Activated naive CD8-positive, alpha-beta T cell treated with anti-CD3 and anti-CD28 coated beads, Interleukin-2, amount 10 ng/mL, durations not matched to agents 7 days and 5 days (primary cell): ENCODE data around the gene PIR. TPM values are rescaled to one million over a fixed set of nuclear protein-coding genes. Genes with fewer than 3 reads are reported as not detected.

Source experiments
- ATAC-seq: fragments of 150-1000 bp; cut with Tn5 transposase; one replicate; pipeline ENCODE4 v1.10.0; 2021; ENCODE audit warnings: low read depth, moderate library complexity
- POLR2A ChIA-PET: fragments of 350-600 bp; sonication (Branson Sonifier 250); formaldehyde crosslinking; loops from one replicate; lab custom pipeline; 2021; ENCODE audit warnings: antibody characterized with exemption; lab: Charles Lee
- DNase-seq: peaks from one replicate; pipeline ENCODE4 v3.0.0; 2021
- H3K27ac Mint-ChIP-seq: one replicate; pipeline ENCODE4 v1.8.0; 2022; ENCODE audit warnings: mild to moderate bottlenecking, mixed read lengths
- H3K27me3 Mint-ChIP-seq: one replicate; pipeline ENCODE4 v1.8.0; 2022; ENCODE audit warnings: mild to moderate bottlenecking, moderate library complexity, mixed read lengths
- H3K36me3 Mint-ChIP-seq: one replicate; pipeline ENCODE4 v1.8.0; 2021; ENCODE audit warnings: mild to moderate bottlenecking, mixed read lengths
- H3K4me1 Mint-ChIP-seq: one replicate; pipeline ENCODE4 v1.8.0; 2021; ENCODE audit warnings: mixed read lengths
- H3K4me3 Mint-ChIP-seq: one replicate; pipeline ENCODE4 v1.8.0; 2022; ENCODE audit warnings: mild to moderate bottlenecking, moderate library complexity, mixed read lengths
- H3K9me3 Mint-ChIP-seq: one replicate; pipeline ENCODE4 v1.8.0; 2021; ENCODE audit warnings: mixed read lengths
- total RNA-seq, 2 experiments: library from RNA; stranded (reverse); gene quantifications; one replicate each; pipeline ENCODE4 v1.2.3, GENCODE V29; 2021

The PIR gene
- total RNA-seq, 2 experiments from 2014 or later = 1.4 to 2.4 TPM

- H3K4me1 Mint-ChIP-seq = no peaks in the 10 kb centered on the region
- POLR2A ChIA-PET = no interaction called here
- H3K4me3 Mint-ChIP-seq = no peak overlapping the region
- no peaks in the 10 kb centered on the region for H3K9me3 Mint-ChIP-seq
- DNase-seq (no peak), ATAC-seq (no peak)
- no peaks in the 10 kb centered on the region for H3K36me3 Mint-ChIP-seq
- H3K27me3 Mint-ChIP-seq = no peaks in the 10 kb centered on the region
- H3K27ac Mint-ChIP-seq = no peak overlapping the region
Observed at GRCh38 chrX:15391850-15392249, 101.3 kb downstream of the PIR start.

DNA sequence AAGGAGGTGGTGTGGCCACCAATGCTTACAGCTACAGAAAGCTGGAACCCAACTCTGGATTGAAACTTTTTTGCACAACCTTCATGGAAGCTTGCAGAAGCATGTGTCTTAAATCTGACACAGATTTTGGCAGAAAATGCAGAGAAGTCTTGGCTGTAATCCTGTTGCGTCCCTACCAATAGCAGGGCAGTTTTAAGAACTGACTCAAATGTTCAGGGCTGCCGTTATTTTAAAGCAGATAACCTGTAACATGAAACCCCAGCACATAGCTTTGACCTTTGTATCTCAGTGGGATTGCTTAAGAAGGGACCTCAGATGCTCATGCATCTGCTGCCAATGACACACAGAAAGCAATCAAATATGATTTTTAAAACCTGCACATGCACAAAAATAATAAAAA is 108.8 kb downstream of the PIR start, which contains the start of gene VEGFD:
VEGFD (minus strand) TSS at position 110 of the 400 bp plus-strand sequence. CDS start 467 bp downstream, outside the sequence.
- Mint-ChIP-seq H3K4me1 (no peaks in the 10 kb centered on the region), H3K36me3 (no peaks in the 10 kb centered on the region), H3K4me3 (no peak within 1 kb of the TSS), H3K27me3 (peaks cover 12% of the 10 kb centered on the region), H3K27ac (no peak within 1 kb of the TSS), H3K9me3 (no peaks in the 10 kb centered on the region)
- POLR2A ChIA-PET = no interaction called here
- no peak for DNase-seq
- no peak for ATAC-seq

- ATAC-seq = no peak
- H3K9me3 Mint-ChIP-seq = no peaks in the 10 kb centered on the region
- H3K4me3 Mint-ChIP-seq = no peak overlapping the region
- no peak overlapping the region for H3K27ac Mint-ChIP-seq
- H3K36me3 Mint-ChIP-seq = no peaks in the 10 kb centered on the region
- POLR2A ChIA-PET = no interaction called here
- H3K27me3 Mint-ChIP-seq = peaks cover 12% of the 10 kb centered on the region
- H3K4me1 Mint-ChIP-seq = no peaks in the 10 kb centered on the region
- DNase-seq = no peak
Observed at GRCh38 chrX:15382813-15383212, 110.3 kb downstream of the PIR start.

DNA sequence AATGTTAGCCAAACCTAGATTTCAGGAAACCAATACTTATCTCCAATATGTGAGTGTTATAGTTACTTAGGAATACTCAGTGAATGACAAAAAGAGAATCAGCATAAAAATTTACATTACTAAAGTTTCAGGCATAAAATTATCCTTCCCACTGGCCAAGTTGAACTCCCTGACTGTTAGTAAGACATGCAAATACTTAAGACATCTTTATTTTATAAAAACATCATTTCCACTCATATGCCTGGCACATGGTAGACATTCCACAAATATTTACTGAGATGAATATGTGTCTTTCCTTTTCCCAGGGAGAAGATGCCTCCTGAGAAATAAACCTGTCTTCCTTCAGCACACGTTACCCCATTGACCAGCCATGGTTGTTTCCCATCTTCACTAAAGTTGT is 116.2 kb downstream of the PIR start:
- no peaks in the 10 kb centered on the region for H3K9me3 Mint-ChIP-seq
- no peaks in the 10 kb centered on the region for H3K36me3 Mint-ChIP-seq
- no peaks in the 10 kb centered on the region for H3K4me1 Mint-ChIP-seq
- ATAC-seq = no peak
- POLR2A ChIA-PET = no interaction called here
- no peak for DNase-seq
- H3K27ac Mint-ChIP-seq = no peak overlapping the region
- H3K4me3 Mint-ChIP-seq = no peak overlapping the region
- no peaks in the 10 kb centered on the region for H3K27me3 Mint-ChIP-seq

DNA sequence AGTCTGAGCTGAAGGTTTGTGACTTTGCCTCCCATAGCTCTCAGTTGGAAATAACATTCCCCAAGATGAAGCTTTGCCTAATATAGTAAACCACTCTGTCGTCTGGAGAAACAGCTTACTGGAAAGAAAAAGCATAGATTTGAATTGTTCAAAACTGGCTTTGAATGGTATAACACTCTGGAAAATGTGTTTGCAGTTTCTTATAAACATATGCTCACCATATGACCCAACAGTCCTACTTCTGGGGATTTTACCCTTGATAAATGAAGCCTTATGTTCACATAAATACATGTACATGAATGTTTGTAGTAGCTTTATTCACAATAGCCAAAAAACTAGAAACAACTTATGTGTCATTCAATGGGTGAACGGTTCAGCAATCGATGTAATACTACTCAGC is 119.2 kb downstream of the PIR start:
- peaks cover 10% of the 10 kb centered on the region for H3K27me3 Mint-ChIP-seq
- no peaks in the 10 kb centered on the region for H3K4me1 Mint-ChIP-seq
- no peak overlapping the region for H3K4me3 Mint-ChIP-seq
- no peaks in the 10 kb centered on the region for H3K36me3 Mint-ChIP-seq
- no peak overlapping the region for H3K27ac Mint-ChIP-seq
- ATAC-seq = no peak
- DNase-seq = no peak
- no peaks in the 10 kb centered on the region for H3K9me3 Mint-ChIP-seq
- POLR2A ChIA-PET = no interaction called here

- H3K27me3 Mint-ChIP-seq = peaks cover 22% of the 10 kb centered on the region
- no peaks in the 10 kb centered on the region for H3K36me3 Mint-ChIP-seq
- H3K4me1 Mint-ChIP-seq = no peaks in the 10 kb centered on the region
- no peaks in the 10 kb centered on the region for H3K9me3 Mint-ChIP-seq
- POLR2A ChIA-PET = no interaction called here
- no peak for ATAC-seq
- DNase-seq = no peak
- H3K27ac Mint-ChIP-seq = no peak overlapping the region
- no peak overlapping the region for H3K4me3 Mint-ChIP-seq
Observed at GRCh38 chrX:15366506-15367352, 126.4 kb downstream of the PIR start.

- ATAC-seq (no peak), DNase-seq (no peak)
- POLR2A ChIA-PET = no interaction called here
- Mint-ChIP-seq H3K4me3 (no peak overlapping the region), H3K4me1 (no peaks in the 10 kb centered on the region), H3K9me3 (no peaks in the 10 kb centered on the region), H3K36me3 (no peaks in the 10 kb centered on the region), H3K27ac (no peak overlapping the region), H3K27me3 (peaks cover 3% of the 10 kb centered on the region)
Observed at GRCh38 chrX:15359701-15360100, 133.4 kb downstream of the PIR start.

- DNase-seq (no peak), ATAC-seq (no peak)
- no peak overlapping the region for H3K27ac Mint-ChIP-seq
- peaks cover 3% of the 10 kb centered on the region for H3K27me3 Mint-ChIP-seq
- no peaks in the 10 kb centered on the region for H3K4me1 Mint-ChIP-seq
- H3K36me3 Mint-ChIP-seq = no peaks in the 10 kb centered on the region
- no peak overlapping the region for H3K4me3 Mint-ChIP-seq
- no peaks in the 10 kb centered on the region for H3K9me3 Mint-ChIP-seq
- POLR2A ChIA-PET = no interaction called here
Observed at GRCh38 chrX:15358533-15358932, 134.6 kb downstream of the PIR start.

DNA sequence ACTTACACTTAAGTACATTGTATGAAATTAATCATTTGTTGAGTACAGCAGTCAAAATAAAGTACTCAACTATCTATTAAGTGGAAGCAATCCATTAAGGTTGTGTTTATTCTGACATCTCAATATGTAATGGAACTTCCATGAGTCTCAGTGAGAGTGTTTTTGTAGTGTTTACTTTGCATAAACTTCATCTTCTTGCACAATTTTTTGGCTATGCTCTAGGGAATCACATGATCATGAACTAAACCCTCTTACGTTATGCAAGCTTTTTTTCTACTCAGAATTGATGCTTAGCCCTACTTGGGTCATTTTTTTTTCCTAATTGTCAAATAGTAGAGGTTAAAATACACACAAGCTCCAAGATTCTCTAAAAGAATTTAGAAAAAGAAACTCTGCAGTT is 136.7 kb downstream of the PIR start:
- Mint-ChIP-seq H3K36me3 (no peaks in the 10 kb centered on the region), H3K9me3 (no peaks in the 10 kb centered on the region), H3K4me1 (no peaks in the 10 kb centered on the region), H3K27ac (no peak overlapping the region), H3K27me3 (peaks cover 2% of the 10 kb centered on the region), H3K4me3 (no peak overlapping the region)
- ATAC-seq (no peak), DNase-seq (no peak)
- POLR2A ChIA-PET = no interaction called here

DNA sequence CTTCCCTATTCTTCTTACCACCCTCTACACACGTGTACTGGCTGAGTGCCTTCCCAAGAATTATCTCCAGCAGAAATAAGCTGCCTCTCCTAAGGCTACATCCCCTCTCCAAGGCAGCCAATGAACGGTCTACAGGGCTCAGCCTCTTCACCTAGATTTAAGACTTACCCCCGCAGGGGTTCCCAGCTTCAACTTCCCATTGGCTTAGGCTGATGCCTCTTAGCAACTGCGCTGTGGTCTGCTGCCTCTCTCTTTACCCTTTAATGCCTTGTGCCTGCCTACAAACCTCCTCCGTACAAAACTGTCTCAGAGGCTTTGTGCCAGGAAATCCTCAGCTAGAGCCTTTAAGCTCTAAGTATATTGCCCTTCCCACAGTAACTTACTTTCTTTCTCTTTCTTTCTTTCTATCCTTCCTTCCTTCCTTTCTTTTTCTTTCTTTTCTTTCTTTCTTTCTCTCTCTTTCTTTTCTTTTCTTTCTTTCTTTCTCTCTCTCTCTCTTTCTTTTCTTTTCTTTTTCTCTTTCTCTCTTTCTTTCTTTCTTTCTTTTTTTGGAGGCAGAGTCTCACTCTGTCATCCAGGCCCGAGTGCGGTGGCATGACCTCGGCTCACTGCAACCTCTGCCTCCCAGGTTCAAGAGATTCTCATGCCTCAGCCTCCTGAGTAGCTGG is 142.7 kb downstream of the PIR start:
- peaks cover 6% of the 10 kb centered on the region for H3K27me3 Mint-ChIP-seq

DNA sequence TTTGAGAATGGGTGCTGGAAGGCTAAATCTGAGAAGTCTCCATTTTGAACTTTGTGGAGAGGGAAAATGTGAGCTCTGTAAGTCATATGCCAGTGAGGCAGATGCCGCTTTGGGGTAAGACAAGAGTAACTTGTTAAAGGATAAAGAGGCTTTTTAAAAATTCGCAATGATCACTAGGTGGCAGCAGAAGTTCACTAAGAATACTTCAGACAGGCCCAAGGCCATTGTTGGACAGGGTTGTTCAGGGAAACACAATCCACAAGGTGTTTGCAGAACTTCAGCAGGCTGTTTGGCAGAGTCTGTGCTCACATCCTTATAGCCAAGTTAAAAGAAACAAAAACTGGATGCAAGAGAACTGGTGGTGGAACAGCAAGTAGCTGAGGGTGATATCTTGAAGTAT is 144.1 kb downstream of the PIR start:
- ATAC-seq = peak; percentile 18
- Mint-ChIP-seq H3K27ac (no peak overlapping the region), H3K36me3 (no peaks in the 10 kb centered on the region), H3K4me1 (peaks cover 4% of the 10 kb centered on the region), H3K27me3 (peaks cover 6% of the 10 kb centered on the region), H3K9me3 (no peaks in the 10 kb centered on the region), H3K4me3 (no peak overlapping the region)
- POLR2A ChIA-PET = no interaction called here
- no peak for DNase-seq

More for the DNA sequence above, 142.7 kb downstream of the PIR start:
- H3K9me3 Mint-ChIP-seq = no peaks in the 10 kb centered on the region
- no peak overlapping the region for H3K4me3 Mint-ChIP-seq
- ATAC-seq (no peak), DNase-seq (no peak)
- peaks cover 4% of the 10 kb centered on the region for H3K4me1 Mint-ChIP-seq
- H3K36me3 Mint-ChIP-seq = no peaks in the 10 kb centered on the region
- POLR2A ChIA-PET = no interaction called here
- H3K27ac Mint-ChIP-seq = no peak overlapping the region

- H3K4me3 Mint-ChIP-seq = no peak overlapping the region
- H3K27ac Mint-ChIP-seq = no peak overlapping the region
- no peak for DNase-seq
- H3K27me3 Mint-ChIP-seq = peaks cover 8% of the 10 kb centered on the region
- POLR2A ChIA-PET = no interaction called here
- H3K4me1 Mint-ChIP-seq = peaks cover 4% of the 10 kb centered on the region
- no peaks in the 10 kb centered on the region for H3K9me3 Mint-ChIP-seq
- no peaks in the 10 kb centered on the region for H3K36me3 Mint-ChIP-seq
- ATAC-seq = no peak
Observed at GRCh38 chrX:15345976-15346375, 147.2 kb downstream of the PIR start.

- H3K27me3 Mint-ChIP-seq = peaks cover 8% of the 10 kb centered on the region
- POLR2A ChIA-PET = no interaction called here
- H3K4me3 Mint-ChIP-seq = no peak overlapping the region
- no peak overlapping the region for H3K27ac Mint-ChIP-seq
- H3K4me1 Mint-ChIP-seq = no peaks in the 10 kb centered on the region
- H3K9me3 Mint-ChIP-seq = no peaks in the 10 kb centered on the region
- no peaks in the 10 kb centered on the region for H3K36me3 Mint-ChIP-seq
- DNase-seq (no peak), ATAC-seq (no peak)
Observed at GRCh38 chrX:15344106-15344505, 149.0 kb downstream of the PIR start.

DNA sequence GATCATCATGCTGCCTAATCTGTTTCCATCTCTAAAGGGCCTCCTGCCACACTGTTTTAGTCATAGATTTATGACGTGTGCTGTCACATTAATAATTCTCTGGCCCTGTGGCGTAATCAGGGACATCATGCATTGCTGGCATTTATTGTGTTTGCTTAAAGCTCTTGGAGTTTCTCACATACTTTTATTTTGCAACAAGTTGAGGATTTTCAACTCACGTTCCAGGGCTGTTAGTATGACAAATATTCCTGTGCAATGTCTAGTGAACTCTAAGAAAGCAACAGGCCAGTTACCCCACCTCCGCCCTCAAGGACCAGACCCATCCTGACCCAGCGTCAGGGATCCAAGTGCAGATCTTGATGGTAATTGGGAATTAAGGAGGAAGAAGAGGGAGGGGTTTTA is 150.1 kb downstream of the PIR start:
- no peak overlapping the region for H3K4me3 Mint-ChIP-seq
- no peaks in the 10 kb centered on the region for H3K36me3 Mint-ChIP-seq
- no peaks in the 10 kb centered on the region for H3K9me3 Mint-ChIP-seq
- H3K27ac Mint-ChIP-seq = no peak overlapping the region
- H3K4me1 Mint-ChIP-seq = no peaks in the 10 kb centered on the region
- ATAC-seq (no peak), DNase-seq (no peak)
- POLR2A ChIA-PET = no interaction called here
- H3K27me3 Mint-ChIP-seq = peaks cover 3% of the 10 kb centered on the region
